SK-N-SH treated with all-trans-retinoic acid at 6 μM for 48 hours (cell line): ENCODE data around the gene EVI5.
"Not testable (repeated sequence)": the region's sequence is repeated elsewhere in the genome, so short reads cannot be mapped to it uniquely, and the experiment has no call there.

Experiments used
- ATAC-seq: fragments of 200-7000 bp; cut with Tn5 transposase; 3 replicates; pipeline ENCODE4 v1.9.1; 2020; ENCODE audit warnings: mild to moderate bottlenecking, moderate library complexity
- ARNTL ChIP-seq: fragments of 450-650 bp; formaldehyde crosslinking; IDR thresholded peaks from 2 replicates; pipeline ENCODE4 v1.5.0; 2020; ENCODE audit warnings: low read depth, mild to moderate bottlenecking, moderate library complexity, borderline replicate concordance
- BACH2 ChIP-seq: fragments of 250-450 bp; sonication (Bioruptor Pico); IDR thresholded peaks from 2 replicates; pipeline ENCODE4 v1.9.0; 2021; ENCODE audit warnings: mild to moderate bottlenecking, borderline replicate concordance
- CSDC2 ChIP-seq: fragments of 250-450 bp; sonication (Bioruptor Pico); IDR thresholded peaks from 2 replicates; pipeline ENCODE4 v1.5.0; 2020; ENCODE audit warnings: mild to moderate bottlenecking, moderate library complexity
- CSRNP3 ChIP-seq: fragments of 250-450 bp; sonication (Bioruptor Pico); IDR thresholded peaks from 2 replicates; pipeline ENCODE4 v1.5.1; 2021; ENCODE audit warnings: mild to moderate bottlenecking, moderate library complexity
- ESRRG ChIP-seq: fragments of 250-450 bp; sonication (Bioruptor Pico); IDR thresholded peaks from 2 replicates; pipeline ENCODE4 v1.6.1; 2021; ENCODE audit warnings: mild to moderate bottlenecking
- GLIS3 ChIP-seq: fragments of 250-450 bp; sonication (Bioruptor Pico); IDR thresholded peaks from 2 replicates; pipeline ENCODE4 v1.5.0; 2020; ENCODE audit warnings: mild to moderate bottlenecking, moderate library complexity
- ISL1 ChIP-seq: fragments of 250-450 bp; sonication (Bioruptor Pico); IDR thresholded peaks from 2 replicates; pipeline ENCODE4 v2.1.2; 2022; ENCODE audit warnings: mild to moderate bottlenecking, moderate library complexity
- OSR1 ChIP-seq: fragments of 250-450 bp; sonication (Bioruptor Pico); IDR thresholded peaks from 2 replicates; pipeline ENCODE4 v1.8.0; 2022; ENCODE audit warnings: moderate library complexity, mild to moderate bottlenecking, inconsistent platforms
- POU6F1 ChIP-seq: fragments of 250-450 bp; sonication (Bioruptor Pico); IDR thresholded peaks from 2 replicates; pipeline ENCODE4 v1.8.0; 2021; ENCODE audit warnings: low read depth, mild to moderate bottlenecking, moderate library complexity, borderline replicate concordance
- PPARA ChIP-seq: fragments of 250-450 bp; sonication (Bioruptor Pico); IDR thresholded peaks from 2 replicates; pipeline ENCODE4 v1.5.0; 2020; ENCODE audit warnings: mild to moderate bottlenecking, borderline replicate concordance
- RARB ChIP-seq: fragments of 250-450 bp; sonication (Bioruptor Pico); IDR thresholded peaks from 2 replicates; pipeline ENCODE4 v1.8.0; 2021; ENCODE audit warnings: mild to moderate bottlenecking, moderate library complexity
- SNAI2 ChIP-seq: fragments of 250-450 bp; sonication (Bioruptor Pico); IDR thresholded peaks from 2 replicates; pipeline ENCODE4 v1.5.0; 2020; ENCODE audit warnings: mild to moderate bottlenecking, moderate library complexity
- TCF4 ChIP-seq: fragments of 250-450 bp; sonication (Bioruptor Pico); IDR thresholded peaks from 2 replicates; pipeline ENCODE4 v1.8.0; 2021; ENCODE audit warnings: mild to moderate bottlenecking, moderate library complexity, borderline replicate concordance
- TOX ChIP-seq: fragments of 250-450 bp; sonication (Bioruptor Pico); IDR thresholded peaks from 2 replicates; pipeline ENCODE4 v1.8.0; 2021; ENCODE audit warnings: mild to moderate bottlenecking, moderate library complexity, borderline replicate concordance
- TSHZ2 ChIP-seq: fragments of 250-450 bp; sonication (Bioruptor Pico); IDR thresholded peaks from 2 replicates; pipeline ENCODE4 v1.5.0; 2020; ENCODE audit warnings: mild to moderate bottlenecking, moderate library complexity
- ZC3H10 ChIP-seq: fragments of 250-450 bp; sonication (Bioruptor Pico); IDR thresholded peaks from 2 replicates; pipeline ENCODE4 v1.5.1; 2021; ENCODE audit warnings: mild to moderate bottlenecking, moderate library complexity
- ZFP3 ChIP-seq: fragments of 250-450 bp; sonication (Bioruptor Pico); IDR thresholded peaks from 2 replicates; pipeline ENCODE4 v1.5.0; 2020; ENCODE audit warnings: mild to moderate bottlenecking, moderate library complexity
- ZFP30 ChIP-seq: fragments of 450-650 bp; formaldehyde crosslinking; IDR thresholded peaks from 2 replicates; pipeline ENCODE4 v1.5.0; 2022; ENCODE audit warnings: mild to moderate bottlenecking, moderate library complexity
- ZNF565 ChIP-seq: fragments of 450-650 bp; formaldehyde crosslinking; conservative IDR thresholded peaks from 2 replicates; pipeline ENCODE4 v1.5.0; 2020; ENCODE audit warnings: low read depth, mild to moderate bottlenecking, moderate library complexity
- ZNF70 ChIP-seq: fragments of 450-650 bp; formaldehyde crosslinking; IDR thresholded peaks from 2 replicates; pipeline ENCODE4 v1.5.0; 2020; ENCODE audit warnings: mild to moderate bottlenecking, moderate library complexity
- ZNF8 ChIP-seq: fragments of 450-650 bp; formaldehyde crosslinking; IDR thresholded peaks from 2 replicates; pipeline ENCODE4 v1.5.0; 2020; ENCODE audit warnings: mild to moderate bottlenecking, moderate library complexity
- TF ChIP-seq, protein P1 (sequence below): fragments of 250-450 bp; sonication (Bioruptor Pico); IDR thresholded peaks from 2 replicates; pipeline ENCODE4 v1.5.1; 2020; ENCODE audit warnings: low read depth, mild to moderate bottlenecking, moderate library complexity

Gene EVI5

GRCh38 chr1:92619466-92620189 is 165.3 kb downstream of the EVI5 start:
- no peak for ATAC-seq
- TF ChIP-seq ZNF70 (CRISPR knock-in tag) (no peak), ISL1 (CRISPR knock-in tag) (no peak), CSDC2 (CRISPR knock-in tag) (no peak), ESRRG (CRISPR knock-in tag) (no peak), TCF4 (CRISPR knock-in tag) (no peak), RARB (CRISPR knock-in tag) (no peak), GLIS3 (no peak), ZNF8 (CRISPR knock-in tag) (no peak), ZFP3 (CRISPR knock-in tag) (no peak), OSR1 (CRISPR knock-in tag) (no peak), ZFP30 (CRISPR knock-in tag) (no peak), ZNF565 (CRISPR knock-in tag) (no peak), ARNTL (no peak), ZC3H10 (CRISPR knock-in tag) (no peak)
- TF ChIP-seq, protein P1, sequence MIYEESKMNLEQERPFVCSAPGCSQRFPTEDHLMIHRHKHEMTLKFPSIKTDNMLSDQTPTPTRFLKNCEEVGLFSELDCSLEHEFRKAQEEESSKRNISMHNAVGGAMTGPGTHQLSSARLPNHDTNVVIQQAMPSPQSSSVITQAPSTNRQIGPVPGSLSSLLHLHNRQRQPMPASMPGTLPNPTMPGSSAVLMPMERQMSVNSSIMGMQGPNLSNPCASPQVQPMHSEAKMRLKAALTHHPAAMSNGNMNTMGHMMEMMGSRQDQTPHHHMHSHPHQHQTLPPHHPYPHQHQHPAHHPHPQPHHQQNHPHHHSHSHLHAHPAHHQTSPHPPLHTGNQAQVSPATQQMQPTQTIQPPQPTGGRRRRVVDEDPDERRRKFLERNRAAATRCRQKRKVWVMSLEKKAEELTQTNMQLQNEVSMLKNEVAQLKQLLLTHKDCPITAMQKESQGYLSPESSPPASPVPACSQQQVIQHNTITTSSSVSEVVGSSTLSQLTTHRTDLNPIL (CRISPR knock-in tag): no peak

DNA sequence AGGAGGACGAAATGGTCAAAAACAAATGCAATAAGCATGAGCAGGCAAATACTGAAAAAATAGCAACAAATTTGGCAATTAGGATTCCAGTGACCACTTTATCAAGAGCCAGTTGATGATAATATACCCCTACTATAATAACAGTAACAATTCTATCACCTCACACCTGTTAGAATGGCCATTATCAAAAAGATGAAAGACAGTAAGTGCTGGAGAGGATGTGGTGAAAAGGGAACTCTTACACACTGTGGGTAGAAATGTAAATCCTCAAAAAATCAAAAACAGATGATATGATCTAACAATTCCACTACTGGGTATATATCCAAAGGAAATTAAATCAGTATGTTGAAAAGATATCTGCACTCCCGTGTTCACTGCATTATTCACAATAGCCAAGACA is 183.9 kb downstream of the EVI5 start:
- no peak for TF ChIP-seq ZFP30 (CRISPR knock-in tag)
- no peak for TF ChIP-seq ZFP3 (CRISPR knock-in tag)
- TF ChIP-seq ZNF70 (CRISPR knock-in tag): no peak
- no peak for TF ChIP-seq CSDC2 (CRISPR knock-in tag)
- ATAC-seq: no peak

GRCh38 chr1:92599184-92599583 is 185.7 kb downstream of the EVI5 start:
- TF ChIP-seq POU6F1 (CRISPR knock-in tag) (no peak), ZC3H10 (CRISPR knock-in tag) (no peak), TCF4 (CRISPR knock-in tag) (no peak), ZNF565 (CRISPR knock-in tag) (no peak), SNAI2 (no peak), ZNF8 (CRISPR knock-in tag) (no peak), BACH2 (no peak), OSR1 (CRISPR knock-in tag) (no peak), TOX (CRISPR knock-in tag) (no peak), CSRNP3 (CRISPR knock-in tag) (no peak)
- no peak for ATAC-seq

DNA sequence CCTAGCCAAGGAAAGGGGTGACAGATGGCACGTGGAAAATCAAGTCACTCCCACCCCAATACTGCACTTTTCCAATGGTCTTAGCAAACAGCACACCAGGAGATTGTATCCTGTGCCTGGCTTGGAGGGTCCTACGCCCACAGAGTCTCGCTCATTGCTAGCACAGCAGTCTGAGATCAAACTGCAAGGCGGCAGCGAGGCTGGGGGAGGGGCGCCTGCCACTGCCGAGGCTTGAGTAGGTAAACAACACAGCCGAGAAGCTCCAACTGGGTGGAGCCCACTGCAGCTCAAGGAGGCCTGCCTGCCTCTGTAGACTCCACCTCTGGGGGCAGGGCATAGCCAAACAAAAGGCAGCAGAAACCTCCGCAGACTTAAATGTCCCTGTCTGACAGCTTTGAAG is 195.5 kb downstream of the EVI5 start:
- ATAC-seq: not testable (repeated sequence)

GRCh38 chr1:92587445-92587844 is 197.5 kb downstream of the EVI5 start:
- TF ChIP-seq ZFP30 (CRISPR knock-in tag): no peak
- no peak for TF ChIP-seq ZNF70 (CRISPR knock-in tag)
- no peak for TF ChIP-seq ARNTL
- no peak for TF ChIP-seq RARB (CRISPR knock-in tag)
- TF ChIP-seq BACH2: no peak
- no peak for TF ChIP-seq ESRRG (CRISPR knock-in tag)
- TF ChIP-seq TCF4 (CRISPR knock-in tag): no peak

GRCh38 chr1:92585831-92586230 is 199.1 kb downstream of the EVI5 start:
- ATAC-seq: no peak
- TF ChIP-seq ZFP3 (CRISPR knock-in tag) (no peak), ARNTL (no peak), PPARA (CRISPR knock-in tag) (no peak), ZNF8 (CRISPR knock-in tag) (no peak), ZC3H10 (CRISPR knock-in tag) (no peak), SNAI2 (no peak), POU6F1 (CRISPR knock-in tag) (no peak), TCF4 (CRISPR knock-in tag) (no peak), TSHZ2 (CRISPR knock-in tag) (no peak), ZNF565 (CRISPR knock-in tag) (no peak), TOX (CRISPR knock-in tag) (no peak), GLIS3 (no peak)

More at GRCh38 chr1:92587445-92587844, 197.5 kb downstream of the EVI5 start:
- ATAC-seq: no peak
